ENCODE results near the gene ABHD12. TPM values are rescaled to one million over a fixed set of nuclear protein-coding genes. Genes with fewer than 3 reads are reported as not detected.
A peak's percentile ranks its signal among the peaks of the same experiment; 100 is the strongest.
"Not testable (repeated sequence)": the region's sequence is repeated elsewhere in the genome, so short reads cannot be mapped to it uniquely, and the experiment has no call there.

The ABHD12 gene
- total and polyA plus RNA-seq, 5 donors, result 22.6 to 28.3 (median 25.3) TPM

- WGBS, result 84% methylated on average over 11 of the region's 11 CpGs
- Histone ChIP-seq H3K27ac (ENCODE audit: low read length) (no peak overlapping the region), H3K27me3 (ENCODE audit: control insufficient read depth, insufficient read depth) (no peaks in the 10 kb centered on the region), H3K4me3 (ENCODE audit: low read length) (no peak overlapping the region), H3K9me3 (ENCODE audit: control insufficient read depth, low read length) (no peaks in the 10 kb centered on the region), H3K4me1 (ENCODE audit: control insufficient read depth, insufficient read depth, low read length) (peaks cover 3% of the 10 kb centered on the region)
- ATAC-seq, result no peak
- no peak for DNase-seq
- intact Hi-C loops (cut with DNase I), result no loop called here
These were observed 52.3 kb downstream of the ABHD12 start for GRCh38 chr20:25338112-25339023.

- H3K9me3 ChIP-seq (ENCODE audit: control insufficient read depth, low read length), result no peaks in the 10 kb centered on the region
- H3K27me3 ChIP-seq (ENCODE audit: control insufficient read depth, insufficient read depth), result no peaks in the 10 kb centered on the region
- DNase-seq, result no peak
- peaks cover 3% of the 10 kb centered on the region for H3K4me1 ChIP-seq (ENCODE audit: control insufficient read depth, insufficient read depth, low read length)
- ATAC-seq, result peak; percentile 31 to 78
- H3K4me3 ChIP-seq (ENCODE audit: low read length), result no peak overlapping the region
- H3K27ac ChIP-seq (ENCODE audit: low read length), result no peak overlapping the region
- intact Hi-C loops (cut with DNase I), result no loop called here
- 78% methylated on average over 17 of the region's 17 CpGs for WGBS
These were observed 53.8 kb downstream of the ABHD12 start for GRCh38 chr20:25336561-25337422.

GRCh38 chr20:25334972-25335371 lies 55.7 kb downstream of the ABHD12 start:
- H3K4me1 ChIP-seq (ENCODE audit: control insufficient read depth, insufficient read depth, low read length); H3K9me3 ChIP-seq (ENCODE audit: control insufficient read depth, low read length); intact Hi-C loops (cut with DNase I); ATAC-seq; H3K27me3 ChIP-seq (ENCODE audit: control insufficient read depth, insufficient read depth); H3K27ac ChIP-seq (ENCODE audit: low read length); DNase-seq; H3K4me3 ChIP-seq (ENCODE audit: low read length): not testable (repeated sequence)
- 94% methylated on average over 1 of the region's 1 CpG for WGBS

GRCh38 chr20:25328954-25329498 lies 61.6 kb downstream of the ABHD12 start:
- intact Hi-C loops (cut with DNase I), result loop anchor here in 1 of 4 donors (10.0 kb wide), 1 partner anchor 46 kb away; no protein-coding TSS in a partner anchor
- Histone ChIP-seq H3K4me3 (ENCODE audit: low read length) (no peak overlapping the region), H3K4me1 (ENCODE audit: control insufficient read depth, insufficient read depth, low read length) (no peaks in the 10 kb centered on the region), H3K27me3 (ENCODE audit: control insufficient read depth, insufficient read depth) (no peaks in the 10 kb centered on the region), H3K9me3 (ENCODE audit: control insufficient read depth, low read length) (no peaks in the 10 kb centered on the region), H3K27ac (ENCODE audit: low read length) (no peak overlapping the region)
- peak in 1 of 2 donors; percentile 41 for ATAC-seq
- DNase-seq, result no peak
- 97% methylated on average over 12 of the region's 12 CpGs for WGBS

GRCh38 chr20:25327521-25328235 lies 63.0 kb downstream of the ABHD12 start:
- DNase-seq, result no peak
- WGBS, result 74% methylated on average over 7 of the region's 7 CpGs
- ATAC-seq, result no peak
- H3K4me1 ChIP-seq (ENCODE audit: control insufficient read depth, insufficient read depth, low read length), result no peaks in the 10 kb centered on the region
- no peaks in the 10 kb centered on the region for H3K9me3 ChIP-seq (ENCODE audit: control insufficient read depth, low read length)
- H3K27me3 ChIP-seq (ENCODE audit: control insufficient read depth, insufficient read depth), result no peaks in the 10 kb centered on the region
- H3K4me3 ChIP-seq (ENCODE audit: low read length), result no peak overlapping the region
- H3K27ac ChIP-seq (ENCODE audit: low read length), result no peak overlapping the region
- intact Hi-C loops (cut with DNase I), result loop anchor here in 1 of 4 donors (10.0 kb wide), 1 partner anchor 47 kb away; no protein-coding TSS in a partner anchor

- 89% methylated on average over 2 of the region's 2 CpGs for WGBS
- Histone ChIP-seq H3K9me3 (ENCODE audit: control insufficient read depth, low read length) (no peaks in the 10 kb centered on the region), H3K4me1 (ENCODE audit: control insufficient read depth, insufficient read depth, low read length) (no peaks in the 10 kb centered on the region), H3K27ac (ENCODE audit: low read length) (no peak overlapping the region), H3K4me3 (ENCODE audit: low read length) (no peak overlapping the region), H3K27me3 (ENCODE audit: control insufficient read depth, insufficient read depth) (no peaks in the 10 kb centered on the region)
- DNase-seq, result no peak
- intact Hi-C loops (cut with DNase I), result loop anchor here in 1 of 4 donors (10.0 kb wide), 1 partner anchor 49 kb away; no protein-coding TSS in a partner anchor
- no peak for ATAC-seq
These were observed 64.6 kb downstream of the ABHD12 start for GRCh38 chr20:25325997-25326396.

GRCh38 chr20:25325073-25325472 lies 65.6 kb downstream of the ABHD12 start:
- no peak for DNase-seq
- H3K9me3 ChIP-seq (ENCODE audit: control insufficient read depth, low read length), result no peaks in the 10 kb centered on the region
- WGBS, result 45% methylated on average over 3 of the region's 3 CpGs
- no peak overlapping the region for H3K27ac ChIP-seq (ENCODE audit: low read length)
- H3K4me1 ChIP-seq (ENCODE audit: control insufficient read depth, insufficient read depth, low read length), result no peaks in the 10 kb centered on the region
- intact Hi-C loops (cut with DNase I), result loop anchor here in 1 of 4 donors (10.0 kb wide), 1 partner anchor 50 kb away; no protein-coding TSS in a partner anchor
- no peak overlapping the region for H3K4me3 ChIP-seq (ENCODE audit: low read length)
- H3K27me3 ChIP-seq (ENCODE audit: control insufficient read depth, insufficient read depth), result no peaks in the 10 kb centered on the region
- ATAC-seq, result no peak

- intact Hi-C loops (cut with DNase I), result loop anchor here in 1 of 4 donors (10.0 kb wide), 1 partner anchor 50 kb away; no protein-coding TSS in a partner anchor
- ATAC-seq (peak; percentile 55 to 76), DNase-seq (peak; percentile 46 to 76 (median 70))
- peaks cover 4% of the 10 kb centered on the region for H3K4me1 ChIP-seq (ENCODE audit: control insufficient read depth, insufficient read depth, low read length)
- no peaks in the 10 kb centered on the region for H3K9me3 ChIP-seq (ENCODE audit: control insufficient read depth, low read length)
- 70% methylated on average over 5 of the region's 5 CpGs for WGBS
- no peak overlapping the region for H3K27ac ChIP-seq (ENCODE audit: low read length)
- H3K27me3 ChIP-seq (ENCODE audit: control insufficient read depth, insufficient read depth), result no peaks in the 10 kb centered on the region
- H3K4me3 ChIP-seq (ENCODE audit: low read length), result no peak overlapping the region
These were observed 66.2 kb downstream of the ABHD12 start for GRCh38 chr20:25324412-25324811.

GRCh38 chr20:25323496-25324246 lies 67.0 kb downstream of the ABHD12 start:
- ATAC-seq, result no peak
- no peak for DNase-seq
- WGBS, result 89% methylated on average over 12 of the region's 12 CpGs
- intact Hi-C loops (cut with DNase I), result loop anchor here in 1 of 4 donors (10.0 kb wide), 1 partner anchor 51 kb away; no protein-coding TSS in a partner anchor
- H3K27ac ChIP-seq (ENCODE audit: low read length), result no peak overlapping the region
- H3K4me1 ChIP-seq (ENCODE audit: control insufficient read depth, insufficient read depth, low read length), result peaks cover 7% of the 10 kb centered on the region
- no peaks in the 10 kb centered on the region for H3K27me3 ChIP-seq (ENCODE audit: control insufficient read depth, insufficient read depth)
- H3K9me3 ChIP-seq (ENCODE audit: control insufficient read depth, low read length), result no peaks in the 10 kb centered on the region
- H3K4me3 ChIP-seq (ENCODE audit: low read length), result no peak overlapping the region
